CD4-positive, alpha-beta T cell treated with Interleukin-17A for 4 hours (primary cell): ENCODE data around the gene MYO1D.
A peak's percentile ranks its signal among the peaks of the same experiment; 100 is the strongest.
"Not testable (repeated sequence)": the region's sequence is repeated elsewhere in the genome, so short reads cannot be mapped to it uniquely, and the experiment has no call there.

Experiments
- DNase-seq: peaks from one replicate; pipeline ENCODE4 v3.0.0-alpha.2; 2020; ENCODE audit warnings: mixed read lengths

Gene MYO1D

GRCh38 chr17:32887410-32887809, 10.5 kb upstream of the MYO1D start:
- not testable (repeated sequence) for DNase-seq

- not testable (repeated sequence) for DNase-seq
These were observed 10.0 kb upstream of the MYO1D start for GRCh38 chr17:32886951-32887350.

GRCh38 chr17:32882734-32883133, 5.8 kb upstream of the MYO1D start:
- no peak for DNase-seq

GRCh38 chr17:32882029-32882428, 5.1 kb upstream of the MYO1D start:
- DNase-seq = no peak

- no peak for DNase-seq
These were observed 3.9 kb upstream of the MYO1D start for GRCh38 chr17:32880671-32881453.

- no peak for DNase-seq
These were observed 2.2 kb upstream of the MYO1D start for GRCh38 chr17:32879134-32879533.

- DNase-seq = no peak
These were observed 1.3 kb upstream of the MYO1D start for GRCh38 chr17:32878211-32878610.

- peak; percentile 95 for DNase-seq
These were observed 340 bp upstream of the MYO1D start for GRCh38 chr17:32877164-32877764.

GRCh38 chr17:32875923-32876416, 954 bp downstream of the MYO1D start:
- no peak for DNase-seq

GRCh38 chr17:32875230-32875917, 1.6 kb downstream of the MYO1D start:
- DNase-seq = no peak

- DNase-seq = no peak
These were observed 3.8 kb downstream of the MYO1D start for GRCh38 chr17:32873114-32873513.

GRCh38 chr17:32871746-32872145, 5.2 kb downstream of the MYO1D start:
- no peak for DNase-seq

GRCh38 chr17:32870969-32871368, 6.0 kb downstream of the MYO1D start:
- DNase-seq = no peak

- DNase-seq = no peak
These were observed 6.8 kb downstream of the MYO1D start for GRCh38 chr17:32870027-32870670.

GRCh38 chr17:32869345-32870026, 7.4 kb downstream of the MYO1D start:
- DNase-seq = no peak

GRCh38 chr17:32865141-32865540, 11.8 kb downstream of the MYO1D start:
- DNase-seq = no peak

- DNase-seq = no peak
These were observed 13.4 kb downstream of the MYO1D start for GRCh38 chr17:32863559-32863958.

- no peak for DNase-seq
These were observed 14.0 kb downstream of the MYO1D start for GRCh38 chr17:32862940-32863339.

- no peak for DNase-seq
These were observed 14.9 kb downstream of the MYO1D start for GRCh38 chr17:32861981-32862380.

- no peak for DNase-seq
These were observed 16.9 kb downstream of the MYO1D start for GRCh38 chr17:32859857-32860525.

- no peak for DNase-seq
These were observed 21.3 kb downstream of the MYO1D start for GRCh38 chr17:32855620-32856019.

- no peak for DNase-seq
These were observed 22.0 kb downstream of the MYO1D start for GRCh38 chr17:32854832-32855389.
